Stimulated activated CD4-positive, alpha-beta T cell treated with anti-CD3 and anti-CD28 coated beads, Interleukin-2, amount 100 ng/mL, for 48 hours (primary cell): ENCODE data around the gene DCAF5.
"Not testable (repeated sequence)": the region's sequence is repeated elsewhere in the genome, so short reads cannot be mapped to it uniquely, and the experiment has no call there.

Source experiments
- DNase-seq, 2 donors: peaks; one replicate each; pipeline ENCODE4 v3.0.0-alpha.2; 2020

Gene DCAF5

GRCh38 chr14:69096781-69097475 lies 56.0 kb downstream of the DCAF5 start:
- DNase-seq, result no peak

- no peak for DNase-seq
Observed at GRCh38 chr14:69096246-69096645, 56.7 kb downstream of the DCAF5 start.

GRCh38 chr14:69094481-69094880 lies 58.4 kb downstream of the DCAF5 start:
- no peak for DNase-seq

- DNase-seq, result no peak
Observed at GRCh38 chr14:69093631-69094421, 59.1 kb downstream of the DCAF5 start.

GRCh38 chr14:69092840-69093422 lies 60.0 kb downstream of the DCAF5 start:
- no peak for DNase-seq

GRCh38 chr14:69091695-69092094 lies 61.2 kb downstream of the DCAF5 start:
- DNase-seq, result no peak

GRCh38 chr14:69091006-69091405 lies 61.9 kb downstream of the DCAF5 start:
- DNase-seq, result no peak

- peak; percentile 2 to 9 for DNase-seq
Observed at GRCh38 chr14:69090187-69090789, 62.6 kb downstream of the DCAF5 start.

GRCh38 chr14:69089046-69089445 lies 63.9 kb downstream of the DCAF5 start:
- DNase-seq, result no peak

GRCh38 chr14:69088586-69088985 lies 64.3 kb downstream of the DCAF5 start:
- DNase-seq, result no peak

GRCh38 chr14:69087061-69087461 lies 65.9 kb downstream of the DCAF5 start:
- no peak for DNase-seq

- DNase-seq, result no peak
Observed at GRCh38 chr14:69086537-69086936, 66.4 kb downstream of the DCAF5 start.

- no peak for DNase-seq
Observed at GRCh38 chr14:69084023-69084422, 68.9 kb downstream of the DCAF5 start.

- no peak for DNase-seq
Observed at GRCh38 chr14:69083181-69083580, 69.7 kb downstream of the DCAF5 start.

- no peak for DNase-seq
Observed at GRCh38 chr14:69081271-69081670, 71.6 kb downstream of the DCAF5 start.

- DNase-seq, result no peak
Observed at GRCh38 chr14:69079747-69080146, 73.2 kb downstream of the DCAF5 start.

- DNase-seq, result no peak
Observed at GRCh38 chr14:69079188-69079742, 73.7 kb downstream of the DCAF5 start.

- DNase-seq, result no peak
Observed at GRCh38 chr14:69077841-69078240, 75.1 kb downstream of the DCAF5 start.

- DNase-seq, result not testable (repeated sequence)
Observed at GRCh38 chr14:69077185-69077584, 75.7 kb downstream of the DCAF5 start.

GRCh38 chr14:69076341-69076740 lies 76.6 kb downstream of the DCAF5 start:
- DNase-seq, result no peak

GRCh38 chr14:69073915-69074314 lies 79.0 kb downstream of the DCAF5 start:
- DNase-seq, result no peak

- no peak for DNase-seq
Observed at GRCh38 chr14:69073429-69073828, 79.5 kb downstream of the DCAF5 start.

GRCh38 chr14:69072584-69072983 lies 80.3 kb downstream of the DCAF5 start:
- DNase-seq, result no peak
